ENCODE results near the gene PRPF38B. TPM values are rescaled to one million over a fixed set of nuclear protein-coding genes. Genes with fewer than 3 reads are reported as not detected.
"Not testable (repeated sequence)": the region's sequence is repeated elsewhere in the genome, so short reads cannot be mapped to it uniquely, and the experiment has no call there.

The PRPF38B gene
- total RNA-seq, 1 donor from 2014 or later = 54.7 TPM

GRCh38 chr1:108699375-108700332 lies 7.5 kb downstream of the PRPF38B start:
- Mint-ChIP-seq H3K36me3 (ENCODE audit: insufficient read depth) (peaks cover 28% of the 10 kb centered on the region), H3K4me1 (ENCODE audit: low read depth) (peaks cover 6% of the 10 kb centered on the region), H3K27me3 (no peaks in the 10 kb centered on the region), H3K4me3 (ENCODE audit: low read depth) (no peak overlapping the region), H3K9me3 (ENCODE audit: low read depth) (no peaks in the 10 kb centered on the region), H3K27ac (no peak overlapping the region)
- DNase-seq (ENCODE audit: low spot score, unreplicated experiment) = no peak
- TF ChIP-seq CTCF (IDR thresholded peaks at IDR 0.05; ENCODE audit: unreplicated experiment) = no peak

DNA sequence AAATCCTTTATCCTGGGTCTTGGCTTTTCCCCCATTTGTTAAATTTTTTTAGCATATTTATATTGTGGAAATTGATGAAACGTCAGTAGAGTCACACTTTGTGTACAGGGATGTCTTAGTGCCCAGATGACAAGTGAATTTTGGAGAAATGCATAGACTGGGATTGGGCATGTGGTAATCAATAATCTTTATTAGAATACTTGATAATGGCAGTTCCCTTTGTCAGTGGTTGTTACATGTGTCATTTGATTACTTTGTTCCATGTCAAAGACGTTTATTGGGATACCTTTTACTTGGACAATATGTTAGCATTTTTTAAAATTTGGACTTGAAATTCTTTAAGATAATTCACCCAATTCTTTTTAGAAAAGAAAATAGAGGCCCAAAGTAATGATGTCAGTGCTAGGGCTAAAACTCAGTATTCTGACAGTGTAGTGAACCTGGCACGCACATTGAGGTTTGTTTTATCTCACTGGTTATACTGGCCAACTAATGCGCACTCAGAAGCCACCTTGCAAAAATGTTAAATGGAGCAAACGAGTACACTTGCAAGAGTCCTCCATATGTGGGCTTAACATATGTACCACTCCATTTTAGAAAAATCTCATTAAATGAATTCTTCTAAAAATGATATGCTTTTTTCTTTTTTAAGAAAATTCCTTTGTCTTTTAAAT lies 9.2 kb downstream of the PRPF38B start:
- H3K27me3 Mint-ChIP-seq = peaks cover 3% of the 10 kb centered on the region
- H3K4me1 Mint-ChIP-seq (ENCODE audit: low read depth) = peaks cover 2% of the 10 kb centered on the region
- no peaks in the 10 kb centered on the region for H3K9me3 Mint-ChIP-seq (ENCODE audit: low read depth)
- H3K4me3 Mint-ChIP-seq (ENCODE audit: low read depth) = no peak overlapping the region
- no peak for TF ChIP-seq CTCF (IDR thresholded peaks at IDR 0.05; ENCODE audit: unreplicated experiment)
- DNase-seq (ENCODE audit: low spot score, unreplicated experiment) = no peak
- no peak overlapping the region for H3K27ac Mint-ChIP-seq
- H3K36me3 Mint-ChIP-seq (ENCODE audit: insufficient read depth) = peaks cover 25% of the 10 kb centered on the region

DNA sequence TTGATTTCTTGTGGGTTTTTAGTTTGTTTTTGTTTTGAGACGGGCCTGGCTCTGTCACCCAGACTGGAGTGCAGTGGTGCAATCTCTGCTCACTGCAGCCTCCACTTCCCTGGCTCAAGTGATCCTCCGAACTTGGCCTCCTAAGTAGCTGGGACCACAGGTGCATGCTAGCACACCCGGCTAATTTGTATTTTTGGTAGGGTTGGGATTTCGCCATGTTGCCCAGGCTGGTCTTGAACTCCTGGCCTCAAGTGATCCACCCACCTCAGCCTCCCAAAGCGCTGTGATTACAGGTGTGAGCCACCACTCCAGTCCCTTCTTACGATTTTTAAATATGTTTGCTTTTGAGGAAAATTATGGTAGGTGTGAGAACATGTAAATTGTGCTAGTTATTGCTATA lies 10.0 kb downstream of the PRPF38B start:
- H3K9me3 Mint-ChIP-seq (ENCODE audit: low read depth); H3K27ac Mint-ChIP-seq; DNase-seq (ENCODE audit: low spot score, unreplicated experiment); H3K27me3 Mint-ChIP-seq; H3K4me1 Mint-ChIP-seq (ENCODE audit: low read depth); H3K4me3 Mint-ChIP-seq (ENCODE audit: low read depth): not testable (repeated sequence)
- peaks cover 21% of the 10 kb centered on the region for H3K36me3 Mint-ChIP-seq (ENCODE audit: insufficient read depth)

DNA sequence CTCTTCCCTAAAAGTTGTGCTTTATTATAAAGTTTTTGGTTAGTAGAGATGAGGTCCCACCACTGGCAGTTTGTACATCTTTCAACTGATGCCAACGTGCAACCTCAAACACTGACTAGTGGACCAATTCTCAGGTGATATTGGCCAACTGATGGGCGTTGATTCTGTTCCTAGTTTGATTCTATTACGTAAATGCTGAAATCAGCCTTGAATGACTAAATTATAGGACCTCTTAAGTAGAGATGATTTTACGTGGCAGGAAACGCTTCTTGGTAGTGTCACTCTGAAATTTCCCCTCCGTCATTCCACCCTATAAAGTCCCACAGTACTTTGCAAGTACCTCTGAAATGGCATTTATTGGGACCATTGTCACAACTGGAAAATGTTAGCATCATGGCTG lies 11.8 kb downstream of the PRPF38B start:
- no peak for DNase-seq (ENCODE audit: low spot score, unreplicated experiment)
- Mint-ChIP-seq H3K4me3 (ENCODE audit: low read depth) (no peak overlapping the region), H3K27ac (no peak overlapping the region), H3K36me3 (ENCODE audit: insufficient read depth) (peaks cover 14% of the 10 kb centered on the region), H3K9me3 (ENCODE audit: low read depth) (no peaks in the 10 kb centered on the region), H3K27me3 (peaks cover 3% of the 10 kb centered on the region), H3K4me1 (ENCODE audit: low read depth) (peaks cover 2% of the 10 kb centered on the region)
- TF ChIP-seq CTCF (IDR thresholded peaks at IDR 0.05; ENCODE audit: unreplicated experiment) = no peak

- peaks cover 2% of the 10 kb centered on the region for H3K4me1 Mint-ChIP-seq (ENCODE audit: low read depth)
Measured at GRCh38 chr1:108704496-108704895, 12.4 kb downstream of the PRPF38B start.

More at GRCh38 chr1:108704496-108704895, 12.4 kb downstream of the PRPF38B start:
- TF ChIP-seq CTCF (IDR thresholded peaks at IDR 0.05; ENCODE audit: unreplicated experiment) = no peak
- H3K4me3 Mint-ChIP-seq (ENCODE audit: low read depth) = no peak overlapping the region
- no peak for DNase-seq (ENCODE audit: low spot score, unreplicated experiment)
- H3K27ac Mint-ChIP-seq = no peak overlapping the region
- H3K9me3 Mint-ChIP-seq (ENCODE audit: low read depth) = no peaks in the 10 kb centered on the region
- H3K36me3 Mint-ChIP-seq (ENCODE audit: insufficient read depth) = peaks cover 9% of the 10 kb centered on the region
- peaks cover 3% of the 10 kb centered on the region for H3K27me3 Mint-ChIP-seq

Data from progenitor cell of endocrine pancreas (in vitro differentiated cells).